Central memory CD4-positive, alpha-beta T cell (primary cell): ENCODE results near the gene STIP1.
A peak's percentile ranks its signal among the peaks of the same experiment; 100 is the strongest.
"Not testable (repeated sequence)": the region's sequence is repeated elsewhere in the genome, so short reads cannot be mapped to it uniquely, and the experiment has no call there.

ENCODE experiments used
- DNase-seq: peaks from one replicate; pipeline ENCODE4 v3.0.0; 2022

The STIP1 gene

GRCh38 chr11:64161037-64161436 lies 24.9 kb upstream of the STIP1 start:
- no peak for DNase-seq

- not testable (repeated sequence) for DNase-seq
These were observed 23.2 kb upstream of the STIP1 start for GRCh38 chr11:64162769-64163168.

- no peak for DNase-seq
These were observed 22.0 kb upstream of the STIP1 start for GRCh38 chr11:64163951-64164350.

GRCh38 chr11:64164392-64165312 lies 21.3 kb upstream of the STIP1 start:
- no peak for DNase-seq

- DNase-seq, result no peak
These were observed 20.5 kb upstream of the STIP1 start for GRCh38 chr11:64165481-64165841.

- peak; percentile 65 for DNase-seq
These were observed 19.9 kb upstream of the STIP1 start, which contains the start of gene MACROD1 for GRCh38 chr11:64165842-64166635. MACROD1 (minus strand) TSS chr11:64166113; CDS start chr11:64165994, 119 bp downstream.

- DNase-seq, result no peak
These were observed 15.6 kb upstream of the STIP1 start for GRCh38 chr11:64170419-64170818.

- DNase-seq, result no peak
These were observed 12.2 kb upstream of the STIP1 start for GRCh38 chr11:64173616-64174355.

GRCh38 chr11:64176751-64177150 lies 9.2 kb upstream of the STIP1 start:
- DNase-seq, result no peak

- DNase-seq, result no peak
These were observed 7.8 kb upstream of the STIP1 start for GRCh38 chr11:64178203-64178602.

GRCh38 chr11:64178951-64179639 lies 6.9 kb upstream of the STIP1 start:
- DNase-seq, result no peak

- no peak for DNase-seq
These were observed 5.1 kb upstream of the STIP1 start for GRCh38 chr11:64180891-64181290.

GRCh38 chr11:64181506-64182411 lies 4.2 kb upstream of the STIP1 start:
- DNase-seq, result no peak

- no peak for DNase-seq
These were observed 2.1 kb upstream of the STIP1 start for GRCh38 chr11:64183890-64184289.

- DNase-seq, result no peak
These were observed 737 bp upstream of the STIP1 start for GRCh38 chr11:64185175-64185692.

GRCh38 chr11:64186492-64187165 lies 658 bp downstream of the STIP1 start:
- DNase-seq, result peak; percentile 27

GRCh38 chr11:64192434-64192833 lies 6.5 kb downstream of the STIP1 start:
- no peak for DNase-seq

- no peak for DNase-seq
These were observed 10.7 kb downstream of the STIP1 start for GRCh38 chr11:64196626-64197025.

- no peak for DNase-seq
These were observed 12.5 kb downstream of the STIP1 start for GRCh38 chr11:64198511-64198910.

- no peak for DNase-seq
These were observed 15.6 kb downstream of the STIP1 start for GRCh38 chr11:64201543-64201942.
